Measurements from ENCODE around the gene SIGLEC8. TPM values are rescaled to one million over a fixed set of nuclear protein-coding genes. Genes with fewer than 3 reads are reported as not detected.
"Not testable (repeated sequence)": the region's sequence is repeated elsewhere in the genome, so short reads cannot be mapped to it uniquely, and the experiment has no call there.

SIGLEC8 gene
- total and polyA plus RNA-seq, 4 donors, result 2.0 to 4.7 (median 3.7) TPM

GRCh38 chr19:51416422-51416821 is 41.8 kb downstream of the SIGLEC8 start:
- H3K4me3 ChIP-seq (ENCODE audit: low read depth, low read length); DNase-seq (ENCODE audit: low read depth in 4 of 6, low spot score in 6 of 6); H3K27me3 ChIP-seq (ENCODE audit: control insufficient read depth, insufficient read depth, low read length); H3K36me3 ChIP-seq (ENCODE audit: control insufficient read depth, insufficient read depth, low read length); H3K27ac ChIP-seq (ENCODE audit: low read depth, low read length); H3K4me1 ChIP-seq (ENCODE audit: control insufficient read depth, insufficient read depth, low read length); H3K9me3 ChIP-seq (ENCODE audit: control insufficient read depth, insufficient read depth, low read length): not testable (repeated sequence)
- 70% methylated on average over 3 of the region's 15 CpGs for WGBS (ENCODE audit: insufficient coverage)

GRCh38 chr19:51415187-51415586 is 43.1 kb downstream of the SIGLEC8 start:
- 87% methylated on average over 8 of the region's 12 CpGs for WGBS (ENCODE audit: insufficient coverage)
- Histone ChIP-seq H3K9me3 (ENCODE audit: control insufficient read depth, insufficient read depth, low read length) (no peaks in the 10 kb centered on the region), H3K4me1 (ENCODE audit: control insufficient read depth, insufficient read depth, low read length) (no peaks in the 10 kb centered on the region), H3K27me3 (ENCODE audit: control insufficient read depth, insufficient read depth, low read length) (no peaks in the 10 kb centered on the region), H3K27ac (ENCODE audit: low read depth, low read length) (no peak overlapping the region), H3K4me3 (ENCODE audit: low read depth, low read length) (no peak overlapping the region), H3K36me3 (ENCODE audit: control insufficient read depth, insufficient read depth, low read length) (no peaks in the 10 kb centered on the region)
- DNase-seq (ENCODE audit: low read depth in 4 of 6, low spot score in 6 of 6), result no peak

- H3K27ac ChIP-seq (ENCODE audit: low read depth, low read length), result no peak overlapping the region
- H3K4me1 ChIP-seq (ENCODE audit: control insufficient read depth, insufficient read depth, low read length), result no peaks in the 10 kb centered on the region
- DNase-seq (ENCODE audit: low read depth in 4 of 6, low spot score in 6 of 6), result no peak
- H3K27me3 ChIP-seq (ENCODE audit: control insufficient read depth, insufficient read depth, low read length), result no peaks in the 10 kb centered on the region
- no peaks in the 10 kb centered on the region for H3K36me3 ChIP-seq (ENCODE audit: control insufficient read depth, insufficient read depth, low read length)
- WGBS (ENCODE audit: insufficient coverage), result 93% methylated on average over 6 of the region's 15 CpGs
- no peak overlapping the region for H3K4me3 ChIP-seq (ENCODE audit: low read depth, low read length)
- H3K9me3 ChIP-seq (ENCODE audit: control insufficient read depth, insufficient read depth, low read length), result no peaks in the 10 kb centered on the region
Measured at GRCh38 chr19:51410950-51411748, 47.1 kb downstream of the SIGLEC8 start.

- no peaks in the 10 kb centered on the region for H3K36me3 ChIP-seq (ENCODE audit: control insufficient read depth, insufficient read depth, low read length)
- no peak for DNase-seq (ENCODE audit: low read depth in 4 of 6, low spot score in 6 of 6)
- no peak overlapping the region for H3K27ac ChIP-seq (ENCODE audit: low read depth, low read length)
- H3K4me1 ChIP-seq (ENCODE audit: control insufficient read depth, insufficient read depth, low read length), result no peaks in the 10 kb centered on the region
- H3K4me3 ChIP-seq (ENCODE audit: low read depth, low read length), result no peak overlapping the region
- no peaks in the 10 kb centered on the region for H3K27me3 ChIP-seq (ENCODE audit: control insufficient read depth, insufficient read depth, low read length)
- H3K9me3 ChIP-seq (ENCODE audit: control insufficient read depth, insufficient read depth, low read length), result no peaks in the 10 kb centered on the region
- 48% methylated on average over 6 of the region's 6 CpGs for WGBS (ENCODE audit: insufficient coverage)
Measured at GRCh38 chr19:51407511-51408131, 50.6 kb downstream of the SIGLEC8 start.

- 99% methylated on average over 8 of the region's 9 CpGs for WGBS (ENCODE audit: insufficient coverage)
- no peaks in the 10 kb centered on the region for H3K27me3 ChIP-seq (ENCODE audit: control insufficient read depth, insufficient read depth, low read length)
- H3K9me3 ChIP-seq (ENCODE audit: control insufficient read depth, insufficient read depth, low read length), result peaks cover 4% of the 10 kb centered on the region
- no peak for DNase-seq (ENCODE audit: low read depth in 4 of 6, low spot score in 6 of 6)
- H3K4me3 ChIP-seq (ENCODE audit: low read depth, low read length), result no peak overlapping the region
- H3K27ac ChIP-seq (ENCODE audit: low read depth, low read length), result no peak overlapping the region
- H3K4me1 ChIP-seq (ENCODE audit: control insufficient read depth, insufficient read depth, low read length), result no peaks in the 10 kb centered on the region
- no peaks in the 10 kb centered on the region for H3K36me3 ChIP-seq (ENCODE audit: control insufficient read depth, insufficient read depth, low read length)
Measured at GRCh38 chr19:51402117-51402516, 56.1 kb downstream of the SIGLEC8 start.

Small RNA genes lying within 50 kb of the gene (small RNA-seq; reads per million reads assigned to genes)
- gene AC020914.3 (ENCODE audit: low replicate concordance), result not detected
- gene AC020914.5 (ENCODE audit: low replicate concordance), result not detected

Other genes with a start within 250 kb of the SIGLEC8 start
- 1 to 10 TPM; 3.0 to 3.9 TPM for gene CD33, start 233.4 kb downstream of the SIGLEC8 start, total RNA-seq
- 1 to 10 TPM; 2.9 TPM for gene CD33, start 233.4 kb downstream of the SIGLEC8 start, polyA plus RNA-seq (ENCODE audit: insufficient read length in 2 of 2)
- gene SIGLECL1, start 207.4 kb downstream of the SIGLEC8 start, total RNA-seq, result not detected
- gene SIGLECL1, start 207.4 kb downstream of the SIGLEC8 start, polyA plus RNA-seq (ENCODE audit: insufficient read length in 2 of 2), result not detected
- gene IGLON5, start 146.8 kb downstream of the SIGLEC8 start, total RNA-seq, result 10 to 100 TPM; 12.1 to 15.3 TPM
- gene IGLON5, start 146.8 kb downstream of the SIGLEC8 start, polyA plus RNA-seq (ENCODE audit: insufficient read length in 2 of 2), result 100 to 1,000 TPM; 154 to 160 TPM
- gene VSIG10L, start 116.3 kb downstream of the SIGLEC8 start, total RNA-seq, result 1 to 10 TPM; 2.6 to 6.7 TPM
- gene VSIG10L, start 116.3 kb downstream of the SIGLEC8 start, polyA plus RNA-seq (ENCODE audit: insufficient read length in 2 of 2), result 10 to 100 TPM in 1 of 2 donors, 1 to 10 TPM in 1; 10.0 to 12.7 TPM
- gene ETFB, start 92.1 kb downstream of the SIGLEC8 start, total RNA-seq, result 100 to 1,000 TPM in 1 of 2 donors, 10 to 100 TPM in 1; 40.2 to 196 TPM
- 100 to 1,000 TPM in 1 of 2 donors, 10 to 100 TPM in 1; 87.4 to 107 TPM for gene ETFB, start 92.1 kb downstream of the SIGLEC8 start, polyA plus RNA-seq (ENCODE audit: insufficient read length in 2 of 2)
- 1 to 10 TPM in 1 of 2 donors, not detected in 1; 7.9 TPM for gene CLDND2, start 89.5 kb downstream of the SIGLEC8 start, total RNA-seq
- 1 to 10 TPM; 5.9 to 7.6 TPM for gene CLDND2, start 89.5 kb downstream of the SIGLEC8 start, polyA plus RNA-seq (ENCODE audit: insufficient read length in 2 of 2)
- gene NKG7, start 85.8 kb downstream of the SIGLEC8 start, total RNA-seq, result 1 to 10 TPM in 1 of 2 donors, under 1 TPM in 1; 0.44 to 6.0 TPM
- under 1 TPM in 1 of 2 donors, not detected in 1; 0.69 TPM for gene NKG7, start 85.8 kb downstream of the SIGLEC8 start, polyA plus RNA-seq (ENCODE audit: insufficient read length in 2 of 2)
- gene LIM2, start 70.5 kb downstream of the SIGLEC8 start, total RNA-seq, result not detected
- gene LIM2, start 70.5 kb downstream of the SIGLEC8 start, polyA plus RNA-seq (ENCODE audit: insufficient read length in 2 of 2), result not detected
- not detected for gene C19orf84, start 67.9 kb downstream of the SIGLEC8 start, total RNA-seq
- not detected for gene C19orf84, start 67.9 kb downstream of the SIGLEC8 start, polyA plus RNA-seq (ENCODE audit: insufficient read length in 2 of 2)
- gene SIGLEC10, start 40.8 kb downstream of the SIGLEC8 start, total RNA-seq, result 1 to 10 TPM; 3.1 to 3.7 TPM
- 1 to 10 TPM; 6.6 to 7.1 TPM for gene SIGLEC10, start 40.8 kb downstream of the SIGLEC8 start, polyA plus RNA-seq (ENCODE audit: insufficient read length in 2 of 2)
- not detected for gene CEACAM18, start 20.1 kb upstream of the SIGLEC8 start, total RNA-seq
- not detected for gene CEACAM18, start 20.1 kb upstream of the SIGLEC8 start, polyA plus RNA-seq (ENCODE audit: insufficient read length in 2 of 2)
- under 1 TPM in 1 of 2 donors, not detected in 1; 0.06 TPM for gene SIGLEC12, start 43.3 kb upstream of the SIGLEC8 start, total RNA-seq
- gene SIGLEC12, start 43.3 kb upstream of the SIGLEC8 start, polyA plus RNA-seq (ENCODE audit: insufficient read length in 2 of 2), result not detected
- gene SIGLEC6, start 73.2 kb upstream of the SIGLEC8 start, total RNA-seq, result under 1 TPM in 1 of 2 donors, not detected in 1; 0.11 TPM
- not detected for gene SIGLEC6, start 73.2 kb upstream of the SIGLEC8 start, polyA plus RNA-seq (ENCODE audit: insufficient read length in 2 of 2)
- gene ZNF175, start 112.8 kb upstream of the SIGLEC8 start, total RNA-seq, result 10 to 100 TPM in 1 of 2 donors, 1 to 10 TPM in 1; 8.5 to 12.4 TPM
- gene ZNF175, start 112.8 kb upstream of the SIGLEC8 start, polyA plus RNA-seq (ENCODE audit: insufficient read length in 2 of 2), result 10 to 100 TPM; 12.4 to 17.8 TPM
- 1 to 10 TPM in 1 of 2 donors, under 1 TPM in 1; 0.44 to 1.6 TPM for gene SIGLEC5, start 171.9 kb upstream of the SIGLEC8 start, total RNA-seq
- gene SIGLEC5, start 171.9 kb upstream of the SIGLEC8 start, polyA plus RNA-seq (ENCODE audit: insufficient read length in 2 of 2), result under 1 TPM in 1 of 2 donors, not detected in 1; 0.22 TPM
- 1 to 10 TPM; 1.0 to 1.1 TPM for gene SIGLEC14, start 188.4 kb upstream of the SIGLEC8 start, total RNA-seq
- gene SIGLEC14, start 188.4 kb upstream of the SIGLEC8 start, polyA plus RNA-seq (ENCODE audit: insufficient read length in 2 of 2), result 1 to 10 TPM; 3.0 to 3.5 TPM
- 10 to 100 TPM in 1 of 2 donors, 1 to 10 TPM in 1; 2.6 to 18.0 TPM for gene SPACA6, start 234.9 kb upstream of the SIGLEC8 start, total RNA-seq
- gene SPACA6, start 234.9 kb upstream of the SIGLEC8 start, polyA plus RNA-seq (ENCODE audit: insufficient read length in 2 of 2), result 10 to 100 TPM; 11.4 to 23.2 TPM

Measured in spinal cord (tissue), 10 donors.